WTC11 (cell line): ENCODE results near the gene DMD. TPM values are rescaled to one million over a fixed set of nuclear protein-coding genes. Genes with fewer than 3 reads are reported as not detected.

Source experiments
- ATAC-seq: fragments of 200-7000 bp; cut with Tn5 transposase; 2 replicates; pipeline ENCODE4 v1.10.0; 2021; ENCODE audit warnings: mild to moderate bottlenecking, moderate library complexity
- CTCF ChIA-PET: fragments of 300-600 bp; sonication (Branson Sonifier 250); formaldehyde crosslinking; loops from one replicate; lab custom pipeline; 2021; ENCODE audit warnings: antibody characterized with exemption; lab: Charles Lee
- POLR2A ChIA-PET: fragments of 350-600 bp; sonication (Branson Sonifier 250); formaldehyde crosslinking; loops from one replicate; lab custom pipeline; 2021; ENCODE audit warnings: antibody characterized with exemption; lab: Charles Lee
- DNase-seq: peaks from one replicate; pipeline ENCODE4 v3.0.0; 2021; ENCODE audit warnings: low spot score
- H3K27ac Mint-ChIP-seq: 2 replicates; pipeline ENCODE4 v1.8.0; 2021; ENCODE audit warnings: mixed read lengths
- H3K27me3 Mint-ChIP-seq: 2 replicates; pipeline ENCODE4 v1.8.0; 2021; ENCODE audit warnings: low read depth, mild to moderate bottlenecking, moderate library complexity, mixed read lengths
- H3K36me3 Mint-ChIP-seq: 2 replicates; pipeline ENCODE4 v1.8.0; 2021; ENCODE audit warnings: mixed read lengths
- H3K4me1 Mint-ChIP-seq: 2 replicates; pipeline ENCODE4 v1.8.0; 2022; ENCODE audit warnings: mixed read lengths
- H3K4me3 Mint-ChIP-seq: 2 replicates; pipeline ENCODE4 v1.8.0; 2021; ENCODE audit warnings: mild to moderate bottlenecking, moderate library complexity, mixed read lengths
- H3K9me3 Mint-ChIP-seq: 2 replicates; pipeline ENCODE4 v1.8.0; 2021; ENCODE audit warnings: mixed read lengths
- CBFB ChIP-seq: sonication (generic); formaldehyde crosslinking; IDR thresholded peaks from 2 replicates; pipeline ENCODE4 v1.8.1; 2022; ENCODE audit warnings: mild to moderate bottlenecking, low read depth, missing genetic modification reagents
- CREM ChIP-seq: sonication (generic); formaldehyde crosslinking; IDR thresholded peaks from 2 replicates; pipeline ENCODE4 v1.8.1; 2022; ENCODE audit warnings: mild to moderate bottlenecking, missing genetic modification reagents, moderate library complexity
- ELF4 ChIP-seq: sonication (generic); formaldehyde crosslinking; IDR thresholded peaks from 2 replicates; pipeline ENCODE4 v1.8.1; 2022; ENCODE audit warnings: low read depth, mild to moderate bottlenecking, moderate library complexity, missing genetic modification reagents
- FOXJ3 ChIP-seq: sonication (generic); formaldehyde crosslinking; IDR thresholded peaks from 2 replicates; pipeline ENCODE4 v1.9.0; 2021; ENCODE audit warnings: missing genetic modification reagents, mild to moderate bottlenecking, borderline replicate concordance
- IRF2 ChIP-seq: sonication (generic); formaldehyde crosslinking; IDR thresholded peaks from 2 replicates; pipeline ENCODE4 v1.8.0; 2022; ENCODE audit warnings: low read depth, missing genetic modification reagents, borderline replicate concordance
- JAZF1 ChIP-seq: fragments of 250-450 bp; sonication (Bioruptor Pico); IDR thresholded peaks from 2 replicates; pipeline ENCODE4 v1.9.0; 2021; ENCODE audit warnings: moderate library complexity, mild to moderate bottlenecking, inconsistent platforms
- TEAD1 ChIP-seq: sonication (generic); formaldehyde crosslinking; IDR thresholded peaks from 2 replicates; pipeline ENCODE4 v1.8.0; 2022; ENCODE audit warnings: mild to moderate bottlenecking, missing genetic modification reagents
- ZNF232 ChIP-seq: sonication (generic); formaldehyde crosslinking; IDR thresholded peaks from 2 replicates; pipeline ENCODE4 v1.8.0; 2022; ENCODE audit warnings: mild to moderate bottlenecking, missing genetic modification reagents
- ZNF317 ChIP-seq: sonication (generic); formaldehyde crosslinking; IDR thresholded peaks from 2 replicates; pipeline ENCODE4 v1.8.1; 2023; ENCODE audit warnings: low read depth, mild to moderate bottlenecking, moderate library complexity, missing genetic modification reagents, borderline replicate concordance
- ZNF423 ChIP-seq: fragments of 250-450 bp; sonication (Bioruptor Pico); IDR thresholded peaks from 2 replicates; pipeline ENCODE4 v2.1.2; 2022; ENCODE audit warnings: mild to moderate bottlenecking, moderate library complexity
- total RNA-seq: library from RNA; stranded (reverse); gene quantifications from 3 replicates; pipeline ENCODE4 v1.2.3, GENCODE V29; 2021
- TF ChIP-seq, protein P1 (sequence below): sonication (generic); formaldehyde crosslinking; IDR thresholded peaks from 2 replicates; pipeline ENCODE4 v1.8.0; 2023; ENCODE audit warnings: mild to moderate bottlenecking, missing genetic modification reagents
- TF ChIP-seq, protein P2 (sequence below): sonication (generic); formaldehyde crosslinking; IDR thresholded peaks from 2 replicates; pipeline ENCODE4 v1.8.1; 2022; ENCODE audit warnings: low read depth, missing genetic modification reagents, borderline replicate concordance
- TF ChIP-seq, protein P3 (sequence below): sonication (generic); formaldehyde crosslinking; IDR thresholded peaks from 2 replicates; pipeline ENCODE4 v1.8.1; 2023; ENCODE audit warnings: mild to moderate bottlenecking, missing genetic modification reagents, moderate library complexity
- TF ChIP-seq, protein P4 (sequence below): sonication (generic); formaldehyde crosslinking; IDR thresholded peaks from 2 replicates; pipeline ENCODE4 v1.8.0; 2023; ENCODE audit warnings: missing genetic modification reagents, mild to moderate bottlenecking, borderline replicate concordance
- TF ChIP-seq, protein P5 (sequence below): sonication (generic); formaldehyde crosslinking; IDR thresholded peaks from 2 replicates; pipeline ENCODE4 v1.8.1; 2022; ENCODE audit warnings: mild to moderate bottlenecking, missing genetic modification reagents, moderate library complexity, borderline replicate concordance
- TF ChIP-seq, protein P6 (sequence below): sonication (generic); formaldehyde crosslinking; IDR thresholded peaks from 2 replicates; pipeline ENCODE4 v1.8.0; 2022; ENCODE audit warnings: mild to moderate bottlenecking, missing genetic modification reagents

The DMD gene
- total RNA-seq, 1 experiment from 2014 or later, result 9.1 TPM

DNA sequence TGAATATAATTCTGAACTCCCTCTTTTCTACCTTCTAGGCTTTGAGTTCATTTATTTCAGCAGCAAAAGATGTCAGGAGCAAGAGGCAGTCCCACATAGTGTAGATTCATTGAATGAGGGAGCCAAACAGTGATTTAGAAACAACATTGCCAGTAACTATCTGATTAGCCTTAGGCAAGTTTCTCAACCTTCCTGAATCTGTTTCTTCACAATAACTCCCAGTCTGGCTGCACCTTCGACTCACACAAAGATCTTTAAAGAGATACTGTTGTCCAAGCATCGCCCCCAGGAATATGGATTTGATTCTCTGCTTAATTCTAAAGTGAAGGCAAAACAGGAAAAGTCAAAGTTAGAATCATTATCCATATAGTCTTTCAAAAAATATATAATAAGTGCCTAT lies 1026.2 kb downstream of the DMD start:
- Mint-ChIP-seq H3K27me3 (no peaks in the 10 kb centered on the region), H3K36me3 (no peaks in the 10 kb centered on the region), H3K4me3 (no peak overlapping the region), H3K4me1 (no peaks in the 10 kb centered on the region)
- POLR2A ChIA-PET, result no interaction called here
- no peak for DNase-seq
- no peak for TF ChIP-seq TEAD1
- no peak for TF ChIP-seq CBFB (CRISPR knock-in tag)
- no peak for TF ChIP-seq JAZF1 (CRISPR knock-in tag)
- TF ChIP-seq ZNF317 (CRISPR knock-in tag), result no peak
- TF ChIP-seq, protein P1, sequence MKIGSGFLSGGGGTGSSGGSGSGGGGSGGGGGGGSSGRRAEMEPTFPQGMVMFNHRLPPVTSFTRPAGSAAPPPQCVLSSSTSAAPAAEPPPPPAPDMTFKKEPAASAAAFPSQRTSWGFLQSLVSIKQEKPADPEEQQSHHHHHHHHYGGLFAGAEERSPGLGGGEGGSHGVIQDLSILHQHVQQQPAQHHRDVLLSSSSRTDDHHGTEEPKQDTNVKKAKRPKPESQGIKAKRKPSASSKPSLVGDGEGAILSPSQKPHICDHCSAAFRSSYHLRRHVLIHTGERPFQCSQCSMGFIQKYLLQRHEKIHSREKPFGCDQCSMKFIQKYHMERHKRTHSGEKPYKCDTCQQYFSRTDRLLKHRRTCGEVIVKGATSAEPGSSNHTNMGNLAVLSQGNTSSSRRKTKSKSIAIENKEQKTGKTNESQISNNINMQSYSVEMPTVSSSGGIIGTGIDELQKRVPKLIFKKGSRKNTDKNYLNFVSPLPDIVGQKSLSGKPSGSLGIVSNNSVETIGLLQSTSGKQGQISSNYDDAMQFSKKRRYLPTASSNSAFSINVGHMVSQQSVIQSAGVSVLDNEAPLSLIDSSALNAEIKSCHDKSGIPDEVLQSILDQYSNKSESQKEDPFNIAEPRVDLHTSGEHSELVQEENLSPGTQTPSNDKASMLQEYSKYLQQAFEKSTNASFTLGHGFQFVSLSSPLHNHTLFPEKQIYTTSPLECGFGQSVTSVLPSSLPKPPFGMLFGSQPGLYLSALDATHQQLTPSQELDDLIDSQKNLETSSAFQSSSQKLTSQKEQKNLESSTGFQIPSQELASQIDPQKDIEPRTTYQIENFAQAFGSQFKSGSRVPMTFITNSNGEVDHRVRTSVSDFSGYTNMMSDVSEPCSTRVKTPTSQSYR (CRISPR knock-in tag), result no peak
- TF ChIP-seq FOXJ3 (CRISPR knock-in tag), result no peak
- TF ChIP-seq, protein P2, sequence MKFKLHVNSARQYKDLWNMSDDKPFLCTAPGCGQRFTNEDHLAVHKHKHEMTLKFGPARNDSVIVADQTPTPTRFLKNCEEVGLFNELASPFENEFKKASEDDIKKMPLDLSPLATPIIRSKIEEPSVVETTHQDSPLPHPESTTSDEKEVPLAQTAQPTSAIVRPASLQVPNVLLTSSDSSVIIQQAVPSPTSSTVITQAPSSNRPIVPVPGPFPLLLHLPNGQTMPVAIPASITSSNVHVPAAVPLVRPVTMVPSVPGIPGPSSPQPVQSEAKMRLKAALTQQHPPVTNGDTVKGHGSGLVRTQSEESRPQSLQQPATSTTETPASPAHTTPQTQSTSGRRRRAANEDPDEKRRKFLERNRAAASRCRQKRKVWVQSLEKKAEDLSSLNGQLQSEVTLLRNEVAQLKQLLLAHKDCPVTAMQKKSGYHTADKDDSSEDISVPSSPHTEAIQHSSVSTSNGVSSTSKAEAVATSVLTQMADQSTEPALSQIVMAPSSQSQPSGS (CRISPR knock-in tag), result no peak
- TF ChIP-seq, protein P3, sequence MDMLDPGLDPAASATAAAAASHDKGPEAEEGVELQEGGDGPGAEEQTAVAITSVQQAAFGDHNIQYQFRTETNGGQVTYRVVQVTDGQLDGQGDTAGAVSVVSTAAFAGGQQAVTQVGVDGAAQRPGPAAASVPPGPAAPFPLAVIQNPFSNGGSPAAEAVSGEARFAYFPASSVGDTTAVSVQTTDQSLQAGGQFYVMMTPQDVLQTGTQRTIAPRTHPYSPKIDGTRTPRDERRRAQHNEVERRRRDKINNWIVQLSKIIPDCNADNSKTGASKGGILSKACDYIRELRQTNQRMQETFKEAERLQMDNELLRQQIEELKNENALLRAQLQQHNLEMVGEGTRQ, result no peak
- no peak for TF ChIP-seq CREM (CRISPR knock-in tag)
- TF ChIP-seq ZNF423, result no peak
- no peak for TF ChIP-seq ZNF232 (CRISPR knock-in tag)
- TF ChIP-seq, all 79 proteins: peak for 0
- ATAC-seq, result no peak
- no peak overlapping the region for H3K27ac Mint-ChIP-seq
- CTCF ChIA-PET, result no interaction called here
- H3K9me3 Mint-ChIP-seq, result no peaks in the 10 kb centered on the region

DNA sequence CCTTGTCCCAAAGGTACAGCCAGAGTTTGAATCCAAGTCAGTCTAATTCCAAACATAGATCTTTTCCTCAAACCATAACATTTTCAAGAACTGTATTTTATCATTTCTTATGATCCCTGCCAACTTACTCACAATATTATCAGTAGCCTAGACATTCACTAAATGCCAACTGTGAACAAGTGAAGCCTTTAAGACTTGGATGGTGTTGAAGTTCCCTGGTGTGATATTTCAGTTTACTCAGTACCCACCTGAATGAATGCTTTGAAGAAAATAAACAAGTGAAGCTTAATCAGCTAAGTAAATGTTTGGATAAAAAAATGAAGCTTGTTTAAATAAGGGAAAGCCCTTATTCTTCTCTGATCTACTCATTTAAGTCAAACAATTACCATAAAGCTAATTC lies 1028.3 kb downstream of the DMD start:
- no peaks in the 10 kb centered on the region for H3K4me1 Mint-ChIP-seq
- no peaks in the 10 kb centered on the region for H3K27me3 Mint-ChIP-seq
- no peaks in the 10 kb centered on the region for H3K36me3 Mint-ChIP-seq
- CTCF ChIA-PET, result no interaction called here
- POLR2A ChIA-PET, result no interaction called here
- H3K4me3 Mint-ChIP-seq, result no peak overlapping the region
- TF ChIP-seq, protein P1 (CRISPR knock-in tag), result no peak
- TF ChIP-seq, protein P4, sequence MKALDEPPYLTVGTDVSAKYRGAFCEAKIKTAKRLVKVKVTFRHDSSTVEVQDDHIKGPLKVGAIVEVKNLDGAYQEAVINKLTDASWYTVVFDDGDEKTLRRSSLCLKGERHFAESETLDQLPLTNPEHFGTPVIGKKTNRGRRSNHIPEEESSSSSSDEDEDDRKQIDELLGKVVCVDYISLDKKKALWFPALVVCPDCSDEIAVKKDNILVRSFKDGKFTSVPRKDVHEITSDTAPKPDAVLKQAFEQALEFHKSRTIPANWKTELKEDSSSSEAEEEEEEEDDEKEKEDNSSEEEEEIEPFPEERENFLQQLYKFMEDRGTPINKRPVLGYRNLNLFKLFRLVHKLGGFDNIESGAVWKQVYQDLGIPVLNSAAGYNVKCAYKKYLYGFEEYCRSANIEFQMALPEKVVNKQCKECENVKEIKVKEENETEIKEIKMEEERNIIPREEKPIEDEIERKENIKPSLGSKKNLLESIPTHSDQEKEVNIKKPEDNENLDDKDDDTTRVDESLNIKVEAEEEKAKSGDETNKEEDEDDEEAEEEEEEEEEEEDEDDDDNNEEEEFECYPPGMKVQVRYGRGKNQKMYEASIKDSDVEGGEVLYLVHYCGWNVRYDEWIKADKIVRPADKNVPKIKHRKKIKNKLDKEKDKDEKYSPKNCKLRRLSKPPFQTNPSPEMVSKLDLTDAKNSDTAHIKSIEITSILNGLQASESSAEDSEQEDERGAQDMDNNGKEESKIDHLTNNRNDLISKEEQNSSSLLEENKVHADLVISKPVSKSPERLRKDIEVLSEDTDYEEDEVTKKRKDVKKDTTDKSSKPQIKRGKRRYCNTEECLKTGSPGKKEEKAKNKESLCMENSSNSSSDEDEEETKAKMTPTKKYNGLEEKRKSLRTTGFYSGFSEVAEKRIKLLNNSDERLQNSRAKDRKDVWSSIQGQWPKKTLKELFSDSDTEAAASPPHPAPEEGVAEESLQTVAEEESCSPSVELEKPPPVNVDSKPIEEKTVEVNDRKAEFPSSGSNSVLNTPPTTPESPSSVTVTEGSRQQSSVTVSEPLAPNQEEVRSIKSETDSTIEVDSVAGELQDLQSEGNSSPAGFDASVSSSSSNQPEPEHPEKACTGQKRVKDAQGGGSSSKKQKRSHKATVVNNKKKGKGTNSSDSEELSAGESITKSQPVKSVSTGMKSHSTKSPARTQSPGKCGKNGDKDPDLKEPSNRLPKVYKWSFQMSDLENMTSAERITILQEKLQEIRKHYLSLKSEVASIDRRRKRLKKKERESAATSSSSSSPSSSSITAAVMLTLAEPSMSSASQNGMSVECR (CRISPR knock-in tag), result no peak
- TF ChIP-seq, protein P5, sequence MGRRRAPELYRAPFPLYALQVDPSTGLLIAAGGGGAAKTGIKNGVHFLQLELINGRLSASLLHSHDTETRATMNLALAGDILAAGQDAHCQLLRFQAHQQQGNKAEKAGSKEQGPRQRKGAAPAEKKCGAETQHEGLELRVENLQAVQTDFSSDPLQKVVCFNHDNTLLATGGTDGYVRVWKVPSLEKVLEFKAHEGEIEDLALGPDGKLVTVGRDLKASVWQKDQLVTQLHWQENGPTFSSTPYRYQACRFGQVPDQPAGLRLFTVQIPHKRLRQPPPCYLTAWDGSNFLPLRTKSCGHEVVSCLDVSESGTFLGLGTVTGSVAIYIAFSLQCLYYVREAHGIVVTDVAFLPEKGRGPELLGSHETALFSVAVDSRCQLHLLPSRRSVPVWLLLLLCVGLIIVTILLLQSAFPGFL (CRISPR knock-in tag), result no peak
- TF ChIP-seq, protein P6, sequence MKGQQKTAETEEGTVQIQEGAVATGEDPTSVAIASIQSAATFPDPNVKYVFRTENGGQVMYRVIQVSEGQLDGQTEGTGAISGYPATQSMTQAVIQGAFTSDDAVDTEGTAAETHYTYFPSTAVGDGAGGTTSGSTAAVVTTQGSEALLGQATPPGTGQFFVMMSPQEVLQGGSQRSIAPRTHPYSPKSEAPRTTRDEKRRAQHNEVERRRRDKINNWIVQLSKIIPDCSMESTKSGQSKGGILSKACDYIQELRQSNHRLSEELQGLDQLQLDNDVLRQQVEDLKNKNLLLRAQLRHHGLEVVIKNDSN (CRISPR knock-in tag), result no peak
- TF ChIP-seq ELF4 (no peak), IRF2 (CRISPR knock-in tag) (no peak)
- ATAC-seq (no peak), DNase-seq (no peak)
- H3K27ac Mint-ChIP-seq, result no peak overlapping the region
- H3K9me3 Mint-ChIP-seq, result no peaks in the 10 kb centered on the region
